T-helper 17 cell (primary cell): ENCODE data around the gene PAQR5. TPM values are rescaled to one million over a fixed set of nuclear protein-coding genes. Genes with fewer than 3 reads are reported as not detected.

ENCODE experiments used
- ATAC-seq: fragments of 150-1000 bp; cut with Tn5 transposase; 2 replicates; pipeline ENCODE4 v1.10.0; 2021; ENCODE audit warnings: mild to moderate bottlenecking, moderate library complexity
- DNase-seq, 3 donors: peaks; one replicate each; pipeline versions ENCODE4 v3.0.0 to v3.0.0-alpha.2; 2020 to 2021
- H3K9me3 ChIP-seq: one replicate; pipeline ENCODE4 v1.7.0; 2013; ENCODE audit warnings: low read length, mild to moderate bottlenecking; ENCODE audit not compliant: control insufficient read depth, poor library complexity, severe bottlenecking
- H3K27ac Mint-ChIP-seq: one replicate; pipeline ENCODE4 v1.8.0; 2022; ENCODE audit warnings: mild to moderate bottlenecking, moderate library complexity, mixed read lengths
- H3K27me3 Mint-ChIP-seq: one replicate; pipeline ENCODE4 v1.8.0; 2022; ENCODE audit warnings: mixed read lengths
- H3K36me3 Mint-ChIP-seq: one replicate; pipeline ENCODE4 v1.8.0; 2022; ENCODE audit warnings: low read depth, mixed read lengths
- H3K4me1 Mint-ChIP-seq: one replicate; pipeline ENCODE4 v1.8.0; 2022; ENCODE audit warnings: mild to moderate bottlenecking, mixed read lengths
- H3K4me3 Mint-ChIP-seq: one replicate; pipeline ENCODE4 v1.8.0; 2022; ENCODE audit warnings: mild to moderate bottlenecking, moderate library complexity, mixed read lengths
- total RNA-seq, 4 donors: library from RNA in 2 of 4; stranded (reverse) in 2 of 4; gene quantifications; one replicate each; pipeline ENCODE4 v1.2.3 and lab custom pipeline; 2022 to 2026

PAQR5 gene
- total RNA-seq, 2 donors from 2014 or later = not detected

GRCh38 chr15:69405110-69405509, 106.4 kb downstream of the PAQR5 start:
- no peak for ATAC-seq
- H3K27ac Mint-ChIP-seq = no peak overlapping the region
- H3K4me1 Mint-ChIP-seq = no peaks in the 10 kb centered on the region
- no peaks in the 10 kb centered on the region for H3K9me3 ChIP-seq
- DNase-seq = no peak
- no peak overlapping the region for H3K4me3 Mint-ChIP-seq
- H3K27me3 Mint-ChIP-seq = peaks cover 26% of the 10 kb centered on the region
- H3K36me3 Mint-ChIP-seq = no peaks in the 10 kb centered on the region

GRCh38 chr15:69407719-69408400, 109.1 kb downstream of the PAQR5 start:
- ATAC-seq = no peak
- no peak overlapping the region for H3K4me3 Mint-ChIP-seq
- no peak for DNase-seq
- H3K27ac Mint-ChIP-seq = no peak overlapping the region
- H3K36me3 Mint-ChIP-seq = no peaks in the 10 kb centered on the region
- H3K4me1 Mint-ChIP-seq = no peaks in the 10 kb centered on the region
- H3K27me3 Mint-ChIP-seq = peaks cover 26% of the 10 kb centered on the region
- H3K9me3 ChIP-seq = no peaks in the 10 kb centered on the region

DNA sequence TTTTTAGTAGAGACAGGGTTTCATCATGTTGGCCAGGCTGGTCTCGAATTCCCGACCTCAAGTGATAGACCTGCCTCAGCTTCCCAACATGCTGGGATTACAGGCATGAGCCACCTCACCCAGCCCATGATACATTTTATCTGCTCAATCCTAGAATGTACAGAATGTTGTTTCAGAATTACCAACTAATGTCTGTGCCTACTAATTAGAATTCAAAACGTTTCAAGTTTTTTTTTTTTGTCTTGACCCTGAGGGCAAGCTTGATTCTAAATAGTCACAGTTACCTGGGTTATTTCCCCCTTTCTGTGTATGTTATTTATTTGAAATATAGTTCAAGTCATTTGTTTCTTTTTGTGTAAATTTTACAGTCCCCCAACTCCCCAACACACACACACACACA, 110.1 kb downstream of the PAQR5 start:
- no peaks in the 10 kb centered on the region for H3K36me3 Mint-ChIP-seq
- H3K27ac Mint-ChIP-seq = no peak overlapping the region
- peaks cover 20% of the 10 kb centered on the region for H3K27me3 Mint-ChIP-seq
- peaks cover 4% of the 10 kb centered on the region for H3K4me1 Mint-ChIP-seq
- ATAC-seq (no peak), DNase-seq (no peak)
- no peak overlapping the region for H3K4me3 Mint-ChIP-seq
- no peaks in the 10 kb centered on the region for H3K9me3 ChIP-seq

DNA sequence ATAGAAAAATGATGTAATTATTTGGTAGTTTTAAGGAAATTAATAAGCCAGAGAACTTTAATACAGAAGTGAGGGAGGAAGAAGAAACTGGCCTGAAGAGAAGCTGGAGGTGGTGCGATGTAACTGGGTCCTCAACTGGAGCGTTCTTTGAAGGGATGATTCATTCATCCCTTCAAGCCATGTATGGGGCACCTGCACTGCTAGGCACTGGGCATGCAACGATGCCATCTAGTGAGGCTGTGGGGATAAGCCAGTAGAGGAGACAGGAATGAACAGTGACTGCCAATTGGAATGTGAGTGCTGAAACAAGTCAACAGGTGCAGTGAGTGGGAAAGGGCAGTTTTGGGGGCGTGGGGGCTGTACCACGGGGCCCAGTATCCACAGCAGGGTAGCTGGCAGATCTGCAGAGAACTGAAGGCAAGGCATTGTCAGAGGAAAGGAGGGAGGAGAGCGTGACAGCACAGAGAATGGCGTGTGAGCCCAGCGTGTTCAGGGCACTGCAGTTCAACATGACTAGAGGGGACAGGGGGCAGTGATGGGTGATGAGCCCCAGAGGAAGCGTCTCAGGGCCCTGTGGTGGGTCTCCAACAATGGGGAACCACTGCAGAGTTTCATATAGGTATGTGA, 111.6 kb downstream of the PAQR5 start:
- Mint-ChIP-seq H3K27ac (no peak overlapping the region), H3K4me1 (peaks cover 12% of the 10 kb centered on the region), H3K36me3 (no peaks in the 10 kb centered on the region), H3K4me3 (no peak overlapping the region), H3K27me3 (peaks cover 11% of the 10 kb centered on the region)
- H3K9me3 ChIP-seq = no peaks in the 10 kb centered on the region
- ATAC-seq (no peak), DNase-seq (no peak)

GRCh38 chr15:69412274-69412673, 113.6 kb downstream of the PAQR5 start:
- Mint-ChIP-seq H3K27ac (peak overlapping the region; percentile 34), H3K36me3 (no peaks in the 10 kb centered on the region), H3K27me3 (peaks cover 7% of the 10 kb centered on the region), H3K4me1 (peaks cover 12% of the 10 kb centered on the region), H3K4me3 (no peak overlapping the region)
- no peak for ATAC-seq
- no peak for DNase-seq
- H3K9me3 ChIP-seq = no peaks in the 10 kb centered on the region

GRCh38 chr15:69412701-69413100, 114.0 kb downstream of the PAQR5 start:
- H3K36me3 Mint-ChIP-seq = no peaks in the 10 kb centered on the region
- no peak overlapping the region for H3K4me3 Mint-ChIP-seq
- H3K4me1 Mint-ChIP-seq = peaks cover 12% of the 10 kb centered on the region
- ATAC-seq = no peak
- H3K9me3 ChIP-seq = no peaks in the 10 kb centered on the region
- no peak for DNase-seq
- no peak overlapping the region for H3K27ac Mint-ChIP-seq
- H3K27me3 Mint-ChIP-seq = peaks cover 4% of the 10 kb centered on the region

DNA sequence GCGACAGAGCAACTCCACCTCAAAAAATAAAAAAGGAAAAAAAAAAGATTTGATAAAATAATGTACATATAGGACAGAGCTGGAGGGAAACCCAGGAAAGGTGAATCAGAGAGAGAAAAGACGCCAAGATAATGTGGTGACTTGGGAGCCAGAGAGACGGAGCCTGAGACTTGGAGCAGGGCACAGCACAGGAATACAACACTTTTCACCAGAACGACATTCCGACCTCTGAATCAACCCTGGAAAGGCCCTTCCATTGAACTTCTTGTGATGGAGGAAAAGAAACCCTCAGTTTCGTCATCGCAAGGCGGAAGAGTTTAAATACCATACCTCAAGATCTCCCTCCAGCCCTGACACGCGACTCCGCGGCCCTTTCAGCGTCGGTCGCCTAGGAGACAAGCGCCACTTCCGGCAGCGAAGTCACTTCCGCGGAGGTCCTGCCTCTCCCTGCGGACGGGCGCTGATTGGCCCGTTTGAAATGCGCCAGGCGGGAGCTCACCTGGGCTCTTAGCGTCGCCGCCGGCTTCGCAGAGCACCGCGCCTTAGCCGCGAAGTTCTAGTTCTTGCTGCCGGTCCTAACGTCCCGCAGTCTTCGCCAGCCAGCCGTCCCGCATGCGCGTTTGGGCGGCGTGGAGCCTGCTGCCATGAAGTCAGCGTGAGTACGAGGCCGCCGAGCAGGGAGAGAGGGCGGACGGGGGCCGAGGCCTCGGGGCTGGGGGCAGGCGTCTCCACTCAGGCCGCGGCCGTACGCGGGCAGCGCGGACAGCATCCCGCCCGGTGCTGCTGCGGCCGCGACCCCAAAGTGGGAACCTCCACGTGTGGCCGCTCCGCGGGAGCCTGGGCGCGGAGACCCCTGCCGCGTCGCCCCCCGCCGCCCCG, 115.3 kb downstream of the PAQR5 start, which contains the start of gene KIF23:
Gene KIF23 (plus strand): TSS at position 528 of the 879 bp plus-strand sequence. CDS start 117 bp downstream, at position 645.
- Mint-ChIP-seq H3K27me3 (peaks cover 6% of the 10 kb centered on the region), H3K27ac (peak within 1 kb of the TSS; percentile 90)

GRCh38 chr15:69414701-69415167, 116.0 kb downstream of the PAQR5 start:
- no peaks in the 10 kb centered on the region for H3K9me3 ChIP-seq
- H3K4me3 Mint-ChIP-seq = peak overlapping the region; percentile 75
- H3K27ac Mint-ChIP-seq = no peak overlapping the region
- H3K36me3 Mint-ChIP-seq = peaks cover 2% of the 10 kb centered on the region
- peaks cover 6% of the 10 kb centered on the region for H3K27me3 Mint-ChIP-seq
- ATAC-seq (no peak), DNase-seq (no peak)
- H3K4me1 Mint-ChIP-seq = peaks cover 17% of the 10 kb centered on the region

More for the DNA sequence above, 115.3 kb downstream of the PAQR5 start, which contains the start of gene KIF23:
- peak within 1 kb of the TSS; percentile 87 for H3K4me3 Mint-ChIP-seq
- no peaks in the 10 kb centered on the region for H3K9me3 ChIP-seq
- H3K36me3 Mint-ChIP-seq = no peaks in the 10 kb centered on the region
- peaks cover 17% of the 10 kb centered on the region for H3K4me1 Mint-ChIP-seq
- ATAC-seq (peak; percentile 97), DNase-seq (peak; percentile 89 to 93 (median 91))

- no peak for ATAC-seq
- Mint-ChIP-seq H3K27me3 (peaks cover 6% of the 10 kb centered on the region), H3K4me3 (peak overlapping the region; percentile 75), H3K4me1 (peaks cover 17% of the 10 kb centered on the region), H3K27ac (no peak overlapping the region), H3K36me3 (peaks cover 2% of the 10 kb centered on the region)
- no peaks in the 10 kb centered on the region for H3K9me3 ChIP-seq
- no peak for DNase-seq
Measured at GRCh38 chr15:69415381-69415780, 116.7 kb downstream of the PAQR5 start.

DNA sequence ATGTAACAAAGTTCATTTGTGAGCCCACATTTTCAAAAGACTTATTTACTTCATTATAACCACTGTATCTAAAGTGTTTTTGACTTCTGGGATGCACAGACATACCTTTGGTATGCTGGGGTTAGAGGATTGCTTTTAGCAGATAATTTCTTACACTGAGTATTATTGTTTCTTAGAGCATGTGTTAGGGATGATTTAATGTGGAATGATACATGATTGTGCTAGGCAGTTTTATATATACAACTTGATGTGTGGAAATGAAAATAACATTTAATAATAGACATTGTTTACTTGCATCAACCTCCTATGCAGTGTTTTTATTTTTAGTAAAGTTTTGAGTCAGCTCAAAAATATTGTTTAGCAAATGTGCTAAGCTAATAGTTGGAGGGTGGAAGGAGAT, 118.9 kb downstream of the PAQR5 start:
- H3K27ac Mint-ChIP-seq = peak overlapping the region; percentile 14
- H3K36me3 Mint-ChIP-seq = peaks cover 2% of the 10 kb centered on the region
- ATAC-seq (no peak), DNase-seq (no peak)
- H3K4me3 Mint-ChIP-seq = no peak overlapping the region
- peaks cover 17% of the 10 kb centered on the region for H3K4me1 Mint-ChIP-seq
- H3K27me3 Mint-ChIP-seq = peaks cover 6% of the 10 kb centered on the region
- no peaks in the 10 kb centered on the region for H3K9me3 ChIP-seq

GRCh38 chr15:69421498-69421897, 122.8 kb downstream of the PAQR5 start:
- Mint-ChIP-seq H3K4me1 (peaks cover 5% of the 10 kb centered on the region), H3K27me3 (peaks cover 6% of the 10 kb centered on the region), H3K36me3 (peaks cover 2% of the 10 kb centered on the region), H3K27ac (no peak overlapping the region), H3K4me3 (no peak overlapping the region)
- DNase-seq (no peak), ATAC-seq (no peak)
- H3K9me3 ChIP-seq = no peaks in the 10 kb centered on the region

DNA sequence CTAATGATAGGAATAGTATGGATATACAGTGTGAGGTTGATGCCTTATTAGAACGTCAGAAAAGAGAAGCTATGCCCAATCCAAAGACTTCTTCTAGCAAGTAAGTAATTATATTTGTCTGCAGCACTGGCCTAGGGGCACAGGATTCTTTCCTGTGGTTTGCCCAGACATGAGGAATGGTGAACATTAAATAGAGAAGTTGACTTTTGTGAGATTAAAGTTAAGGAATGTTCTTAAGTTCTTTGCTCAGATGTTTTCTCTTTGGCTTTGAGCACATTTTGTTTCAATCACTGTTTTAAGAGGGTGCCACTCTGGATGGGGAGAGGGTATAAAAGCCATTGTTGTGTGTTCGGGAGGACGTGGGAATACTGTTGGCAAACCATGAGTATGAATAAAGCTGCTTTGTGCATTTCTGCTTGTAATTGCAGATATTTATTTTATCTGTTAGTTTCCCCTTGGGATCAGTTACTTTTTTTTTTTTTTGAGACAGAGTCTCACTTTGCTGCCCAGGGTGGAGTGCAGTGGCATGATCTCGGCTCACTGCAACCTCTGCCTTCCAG, 123.7 kb downstream of the PAQR5 start:
- Mint-ChIP-seq H3K27ac (no peak overlapping the region), H3K36me3 (peaks cover 2% of the 10 kb centered on the region), H3K4me3 (no peak overlapping the region), H3K27me3 (peaks cover 6% of the 10 kb centered on the region), H3K4me1 (peaks cover 5% of the 10 kb centered on the region)
- no peak for DNase-seq
- no peak for ATAC-seq
- H3K9me3 ChIP-seq = no peaks in the 10 kb centered on the region

DNA sequence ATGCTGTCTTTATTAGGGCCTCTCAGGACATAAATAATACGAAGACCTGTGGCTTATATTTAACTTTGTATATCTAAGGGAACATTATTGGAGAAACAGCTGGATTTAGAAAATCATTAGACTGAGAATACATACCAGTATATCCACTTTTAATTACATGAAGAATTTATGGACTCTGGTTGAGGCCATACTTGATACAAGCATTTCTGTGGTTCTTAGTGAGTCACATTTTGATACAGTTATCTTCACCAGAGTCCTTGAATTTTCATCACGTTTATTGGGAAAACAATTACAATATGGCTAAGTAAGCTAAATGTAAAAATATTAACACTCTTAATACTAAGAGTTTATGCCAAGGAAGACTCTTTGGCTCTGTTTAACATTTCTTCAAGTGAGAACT, 125.3 kb downstream of the PAQR5 start:
- no peaks in the 10 kb centered on the region for H3K9me3 ChIP-seq
- Mint-ChIP-seq H3K27me3 (no peaks in the 10 kb centered on the region), H3K36me3 (peaks cover 2% of the 10 kb centered on the region), H3K4me1 (no peaks in the 10 kb centered on the region), H3K27ac (no peak overlapping the region), H3K4me3 (no peak overlapping the region)
- no peak for ATAC-seq
- no peak for DNase-seq
